Measurements from ENCODE around the gene RUNX1.
A peak's percentile ranks its signal among the peaks of the same experiment; 100 is the strongest.

The RUNX1 gene

DNA sequence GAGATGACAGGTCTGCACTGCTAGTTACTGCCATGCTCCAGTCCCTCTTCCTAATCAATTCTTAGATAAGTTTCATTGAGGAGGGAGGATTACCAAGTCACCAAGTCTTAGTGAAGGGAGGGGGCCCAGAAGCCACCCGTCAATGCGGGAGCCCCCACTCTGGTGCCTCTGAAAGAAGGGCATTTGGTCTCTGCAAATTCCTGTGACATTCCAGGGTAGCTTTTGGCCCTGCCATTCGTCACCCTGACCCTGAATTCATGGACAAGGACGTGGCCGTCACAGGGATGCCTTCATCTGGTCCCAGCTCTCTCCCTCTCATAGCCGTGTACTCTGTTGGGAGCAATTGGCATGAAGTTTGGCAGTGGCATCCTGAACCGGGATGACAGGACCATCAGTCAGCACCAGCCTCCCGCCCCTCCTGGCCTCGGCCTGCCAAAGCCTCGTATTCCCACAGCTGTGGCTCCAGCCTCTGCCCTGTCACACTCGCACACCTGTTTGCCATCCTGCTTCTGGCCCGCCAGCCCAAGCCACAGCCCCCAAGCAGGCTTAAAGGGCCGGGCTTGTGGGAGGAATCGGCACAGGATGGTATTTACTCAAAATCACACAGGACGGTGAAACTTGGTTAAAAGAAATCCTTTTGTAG is 229.6 kb downstream of the RUNX1 start:
- no peaks in the 10 kb centered on the region for H3K9me3 ChIP-seq (ENCODE audit: insufficient read depth, low read depth, low read length)

DNA sequence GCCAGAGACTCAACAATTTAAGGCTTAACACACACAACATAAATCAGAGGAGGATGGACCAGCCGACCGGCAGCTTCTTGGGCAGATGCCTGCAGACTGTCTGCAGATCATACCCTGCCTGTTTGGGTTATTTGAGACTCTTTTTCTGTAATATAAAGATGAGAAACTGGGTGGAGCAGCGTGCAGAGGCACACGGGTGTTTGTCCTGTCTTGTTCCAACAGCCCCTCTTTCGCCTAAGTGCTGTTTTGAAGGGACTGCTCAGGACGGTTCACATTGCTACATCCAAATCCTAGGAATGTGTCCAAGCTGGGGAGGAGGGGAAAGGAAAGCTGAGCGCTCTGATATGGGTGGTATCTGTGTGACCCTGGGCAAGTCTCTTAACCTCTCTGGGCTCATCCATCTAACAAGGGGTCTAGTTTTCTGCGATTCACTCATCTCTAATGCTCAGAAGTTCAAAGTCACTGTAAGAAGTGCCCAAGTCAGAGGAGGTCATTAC is 230.4 kb downstream of the RUNX1 start:
- Histone ChIP-seq H3K9me3 (ENCODE audit: insufficient read depth, low read depth, low read length) (no peaks in the 10 kb centered on the region), H3K9ac (ENCODE audit: low read length) (no peak overlapping the region), H3K18ac (ENCODE audit: low read length) (peak overlapping the region; percentile 69), H3K4ac (ENCODE audit: low read depth, low read length) (no peak overlapping the region), H3K23ac (ENCODE audit: low read length) (no peak overlapping the region), H3K4me2 (ENCODE audit: low read length) (peak overlapping the region; percentile 2), H3K4me1 (ENCODE audit: control insufficient read depth in 1 of 2, insufficient read depth in 2 of 2, low read length in 2 of 2) (peaks cover 50 to 53% of the 10 kb centered on the region in 2 experiments), H3K79me1 (ENCODE audit: low read length) (peaks cover 42% of the 10 kb centered on the region), H3K79me2 (ENCODE audit: control insufficient read depth, insufficient read depth, low read length, poor library complexity) (peaks cover 10% of the 10 kb centered on the region), H4K91ac (ENCODE audit: low read depth, low read length) (peak overlapping the region; percentile 53), H3K14ac (ENCODE audit: low read length) (peak overlapping the region; percentile 7), H2AK5ac (ENCODE audit: low read length) (peak overlapping the region; percentile 35), H3K27me3 (ENCODE audit: insufficient read depth, low read length) (no peaks in the 10 kb centered on the region), H2BK12ac (ENCODE audit: low read length) (peak overlapping the region; percentile 65), H2BK5ac (ENCODE audit: low read depth, low read length, poor library complexity) (peak overlapping the region; percentile 50), H3K4me3 (ENCODE audit: low read depth, low read length) (no peak overlapping the region), H4K12ac (ENCODE audit: low read depth, low read length) (no peak overlapping the region), H3K36me3 (ENCODE audit: control insufficient read depth in 1 of 2, insufficient read depth in 2 of 2, low read length in 2 of 2) (peaks cover 28 to 45% of the 10 kb centered on the region in 2 experiments), H4K8ac (ENCODE audit: low read depth, low read length) (peak overlapping the region; percentile 12), H2AFZ (ENCODE audit: insufficient read depth, low read length, poor library complexity) (no peak overlapping the region), H3K27ac (ENCODE audit: low read depth, low read length) (peak overlapping the region; percentile 29), H2BK120ac (ENCODE audit: insufficient read depth, low read length, poor library complexity) (peak overlapping the region; percentile 39)
- no CpG with 5 or more reads among the region's 8 CpGs for WGBS (ENCODE audit: extremely low coverage, insufficient coverage, insufficient read length)
- DNase-seq: peak in 1 of 2 donors; percentile 46

More for the DNA sequence above, 229.6 kb downstream of the RUNX1 start:
- Histone ChIP-seq H4K91ac (ENCODE audit: low read depth, low read length) (peak overlapping the region; percentile 41), H2AFZ (ENCODE audit: insufficient read depth, low read length, poor library complexity) (no peak overlapping the region), H4K12ac (ENCODE audit: low read depth, low read length) (no peak overlapping the region), H3K27ac (ENCODE audit: low read depth, low read length) (peak overlapping the region; percentile 29), H3K9ac (ENCODE audit: low read length) (no peak overlapping the region), H3K36me3 (ENCODE audit: control insufficient read depth in 1 of 2, insufficient read depth in 2 of 2, low read length in 2 of 2) (peaks cover 28 to 45% of the 10 kb centered on the region in 2 experiments), H3K18ac (ENCODE audit: low read length) (peak overlapping the region; percentile 48), H2BK120ac (ENCODE audit: insufficient read depth, low read length, poor library complexity) (peak overlapping the region; percentile 17), H3K4me3 (ENCODE audit: low read depth, low read length) (no peak overlapping the region), H3K23ac (ENCODE audit: low read length) (no peak overlapping the region), H3K4ac (ENCODE audit: low read depth, low read length) (no peak overlapping the region), H3K79me1 (ENCODE audit: low read length) (peaks cover 36% of the 10 kb centered on the region), H3K4me1 (ENCODE audit: control insufficient read depth in 1 of 2, insufficient read depth in 2 of 2, low read length in 2 of 2) (peaks cover 45 to 47% of the 10 kb centered on the region in 2 experiments), H3K79me2 (ENCODE audit: control insufficient read depth, insufficient read depth, low read length, poor library complexity) (peaks cover 8% of the 10 kb centered on the region), H3K4me2 (ENCODE audit: low read length) (no peak overlapping the region), H3K14ac (ENCODE audit: low read length) (peak overlapping the region; percentile 28), H2BK5ac (ENCODE audit: low read depth, low read length, poor library complexity) (peak overlapping the region; percentile 47), H2BK12ac (ENCODE audit: low read length) (peak overlapping the region; percentile 23), H2AK5ac (ENCODE audit: low read length) (peak overlapping the region; percentile 9), H3K27me3 (ENCODE audit: insufficient read depth, low read length) (no peaks in the 10 kb centered on the region), H4K8ac (ENCODE audit: low read depth, low read length) (peak overlapping the region; percentile 4)
- no peak for DNase-seq
- WGBS (ENCODE audit: extremely low coverage, insufficient coverage, insufficient read length): no CpG with 5 or more reads among the region's 15 CpGs

- DNase-seq: no peak
- peak overlapping the region; percentile 2 for H3K4me2 ChIP-seq (ENCODE audit: low read length)
- H2BK120ac ChIP-seq (ENCODE audit: insufficient read depth, low read length, poor library complexity): peak overlapping the region; percentile 39
- H2AK5ac ChIP-seq (ENCODE audit: low read length): peak overlapping the region; percentile 35
- H4K91ac ChIP-seq (ENCODE audit: low read depth, low read length): peak overlapping the region; percentile 53
- no peak overlapping the region for H3K4me3 ChIP-seq (ENCODE audit: low read depth, low read length)
- peak overlapping the region; percentile 65 for H2BK12ac ChIP-seq (ENCODE audit: low read length)
- no peak overlapping the region for H2AFZ ChIP-seq (ENCODE audit: insufficient read depth, low read length, poor library complexity)
- peak overlapping the region; percentile 29 for H3K27ac ChIP-seq (ENCODE audit: low read depth, low read length)
- peaks cover 49% of the 10 kb centered on the region for H3K79me1 ChIP-seq (ENCODE audit: low read length)
- H4K8ac ChIP-seq (ENCODE audit: low read depth, low read length): peak overlapping the region; percentile 12
- peaks cover 15% of the 10 kb centered on the region for H3K79me2 ChIP-seq (ENCODE audit: control insufficient read depth, insufficient read depth, low read length, poor library complexity)
- H4K12ac ChIP-seq (ENCODE audit: low read depth, low read length): no peak overlapping the region
- peak overlapping the region; percentile 69 for H3K18ac ChIP-seq (ENCODE audit: low read length)
- H3K27me3 ChIP-seq (ENCODE audit: insufficient read depth, low read length): no peaks in the 10 kb centered on the region
- H3K23ac ChIP-seq (ENCODE audit: low read length): no peak overlapping the region
- H3K14ac ChIP-seq (ENCODE audit: low read length): peak overlapping the region; percentile 12
- H3K36me3 ChIP-seq (ENCODE audit: control insufficient read depth in 1 of 2, insufficient read depth in 2 of 2, low read length in 2 of 2): peaks cover 29 to 41% of the 10 kb centered on the region in 2 experiments
- no peak overlapping the region for H3K9ac ChIP-seq (ENCODE audit: low read length)
- WGBS (ENCODE audit: extremely low coverage, insufficient coverage, insufficient read length): 100% methylated on average over 1 of the region's 16 CpGs
- no peak overlapping the region for H3K4ac ChIP-seq (ENCODE audit: low read depth, low read length)
- H2BK5ac ChIP-seq (ENCODE audit: low read depth, low read length, poor library complexity): peak overlapping the region; percentile 50
- H3K4me1 ChIP-seq (ENCODE audit: control insufficient read depth in 1 of 2, insufficient read depth in 2 of 2, low read length in 2 of 2): peaks cover 57 to 59% of the 10 kb centered on the region in 2 experiments
- H3K9me3 ChIP-seq (ENCODE audit: insufficient read depth, low read depth, low read length): no peaks in the 10 kb centered on the region
These were observed 231.1 kb downstream of the RUNX1 start for GRCh38 chr21:34817821-34818661.

- Histone ChIP-seq H2BK120ac (ENCODE audit: insufficient read depth, low read length, poor library complexity) (peak overlapping the region; percentile 64), H3K23ac (ENCODE audit: low read length) (no peak overlapping the region), H3K4me3 (ENCODE audit: low read depth, low read length) (no peak overlapping the region), H4K12ac (ENCODE audit: low read depth, low read length) (no peak overlapping the region), H4K8ac (ENCODE audit: low read depth, low read length) (peak overlapping the region; percentile 24), H3K79me1 (ENCODE audit: low read length) (peaks cover 56% of the 10 kb centered on the region), H3K27ac (ENCODE audit: low read depth, low read length) (peak overlapping the region; percentile 98), H2AFZ (ENCODE audit: insufficient read depth, low read length, poor library complexity) (peak overlapping the region; percentile 3), H3K18ac (ENCODE audit: low read length) (peak overlapping the region; percentile 76), H3K79me2 (ENCODE audit: control insufficient read depth, insufficient read depth, low read length, poor library complexity) (peaks cover 16% of the 10 kb centered on the region), H4K91ac (ENCODE audit: low read depth, low read length) (peak overlapping the region; percentile 98), H3K4me1 (ENCODE audit: control insufficient read depth in 1 of 2, insufficient read depth in 2 of 2, low read length in 2 of 2) (peaks cover 70 to 71% of the 10 kb centered on the region in 2 experiments), H3K4ac (ENCODE audit: low read depth, low read length) (peak overlapping the region; percentile 77), H3K36me3 (ENCODE audit: control insufficient read depth in 1 of 2, insufficient read depth in 2 of 2, low read length in 2 of 2) (peaks cover 23 to 28% of the 10 kb centered on the region in 2 experiments), H3K14ac (ENCODE audit: low read length) (peak overlapping the region; percentile 90), H3K27me3 (ENCODE audit: insufficient read depth, low read length) (no peaks in the 10 kb centered on the region), H3K9ac (ENCODE audit: low read length) (no peak overlapping the region), H2AK5ac (ENCODE audit: low read length) (peak overlapping the region; percentile 81), H2BK5ac (ENCODE audit: low read depth, low read length, poor library complexity) (peak overlapping the region; percentile 94), H3K4me2 (ENCODE audit: low read length) (no peak overlapping the region), H3K9me3 (ENCODE audit: insufficient read depth, low read depth, low read length) (no peaks in the 10 kb centered on the region), H2BK12ac (ENCODE audit: low read length) (peak overlapping the region; percentile 77)
- WGBS (ENCODE audit: extremely low coverage, insufficient coverage, insufficient read length): no CpG with 5 or more reads among the region's 9 CpGs
- no peak for DNase-seq
These were observed 233.0 kb downstream of the RUNX1 start for GRCh38 chr21:34815831-34816705.
